ENCODE measurements around the gene DARS2.

DNA sequence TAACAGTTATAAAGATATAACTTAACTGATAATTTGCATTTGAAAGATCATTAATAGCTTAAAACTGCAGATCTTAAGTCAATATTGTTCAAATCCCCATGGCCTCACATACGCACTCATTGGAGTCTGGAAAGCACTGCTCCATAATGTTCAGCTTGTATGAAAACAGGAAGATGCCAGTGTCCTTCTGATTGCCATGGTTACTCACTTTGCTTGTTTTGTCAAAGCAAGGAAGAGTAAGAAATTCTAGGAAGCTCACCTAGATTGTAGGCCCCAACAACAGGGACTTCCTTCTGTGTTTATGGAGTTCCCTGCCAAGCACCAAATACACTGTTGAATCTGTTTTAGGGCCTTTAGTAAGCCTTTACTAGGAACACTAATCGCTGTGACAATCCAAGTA lies 32.4 kb downstream of the DARS2 start:
- TF ChIP-seq, protein P1, sequence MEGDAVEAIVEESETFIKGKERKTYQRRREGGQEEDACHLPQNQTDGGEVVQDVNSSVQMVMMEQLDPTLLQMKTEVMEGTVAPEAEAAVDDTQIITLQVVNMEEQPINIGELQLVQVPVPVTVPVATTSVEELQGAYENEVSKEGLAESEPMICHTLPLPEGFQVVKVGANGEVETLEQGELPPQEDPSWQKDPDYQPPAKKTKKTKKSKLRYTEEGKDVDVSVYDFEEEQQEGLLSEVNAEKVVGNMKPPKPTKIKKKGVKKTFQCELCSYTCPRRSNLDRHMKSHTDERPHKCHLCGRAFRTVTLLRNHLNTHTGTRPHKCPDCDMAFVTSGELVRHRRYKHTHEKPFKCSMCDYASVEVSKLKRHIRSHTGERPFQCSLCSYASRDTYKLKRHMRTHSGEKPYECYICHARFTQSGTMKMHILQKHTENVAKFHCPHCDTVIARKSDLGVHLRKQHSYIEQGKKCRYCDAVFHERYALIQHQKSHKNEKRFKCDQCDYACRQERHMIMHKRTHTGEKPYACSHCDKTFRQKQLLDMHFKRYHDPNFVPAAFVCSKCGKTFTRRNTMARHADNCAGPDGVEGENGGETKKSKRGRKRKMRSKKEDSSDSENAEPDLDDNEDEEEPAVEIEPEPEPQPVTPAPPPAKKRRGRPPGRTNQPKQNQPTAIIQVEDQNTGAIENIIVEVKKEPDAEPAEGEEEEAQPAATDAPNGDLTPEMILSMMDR (conservative IDR thresholded peaks at IDR 0.05; ENCODE audit: low read length) = no peak
- TF ChIP-seq EZH2phosphoT487 (IDR thresholded peaks at IDR 0.05; ENCODE audit: borderline replicate concordance) = no peak

All from Loucy (cell line).